Panc1 (cell line): ENCODE results near the gene PARP2.

Source experiments
- POLR2AphosphoS5 ChIP-seq: IDR thresholded peaks from 2 replicates; pipeline ENCODE4 v1.6.1; 2012; ENCODE audit warnings: mild to moderate bottlenecking, low read depth, low read length, moderate library complexity
- SIN3A ChIP-seq: IDR thresholded peaks from 2 replicates; pipeline ENCODE4 v1.6.1; 2012; ENCODE audit warnings: low read depth, mild to moderate bottlenecking, low read length, moderate library complexity, borderline replicate concordance; ENCODE audit not compliant: insufficient read depth
- TCF7L2 ChIP-seq: IDR thresholded peaks from 2 replicates; pipeline ENCODE4 v1.6.1; 2011; ENCODE audit warnings: mild to moderate bottlenecking, low read depth, low read length, inconsistent platforms
- TF ChIP-seq, protein P1 (sequence below): fragments of 450-650 bp; IDR thresholded peaks from 2 replicates; pipeline ENCODE4 v1.5.1; 2017; ENCODE audit warnings: mild to moderate bottlenecking
- TF ChIP-seq, protein P2 (sequence below), 2 experiments: IDR thresholded peaks; 2 replicates each; pipeline ENCODE4 v1.6.1; 2011 to 2012; ENCODE audit warnings: low read depth in 2 of 2, control low read depth in 1 of 2, low read length in 1 of 2, mild to moderate bottlenecking in 1 of 2, moderate library complexity in 1 of 2; ENCODE audit not compliant: insufficient read depth in 1 of 2

DNA sequence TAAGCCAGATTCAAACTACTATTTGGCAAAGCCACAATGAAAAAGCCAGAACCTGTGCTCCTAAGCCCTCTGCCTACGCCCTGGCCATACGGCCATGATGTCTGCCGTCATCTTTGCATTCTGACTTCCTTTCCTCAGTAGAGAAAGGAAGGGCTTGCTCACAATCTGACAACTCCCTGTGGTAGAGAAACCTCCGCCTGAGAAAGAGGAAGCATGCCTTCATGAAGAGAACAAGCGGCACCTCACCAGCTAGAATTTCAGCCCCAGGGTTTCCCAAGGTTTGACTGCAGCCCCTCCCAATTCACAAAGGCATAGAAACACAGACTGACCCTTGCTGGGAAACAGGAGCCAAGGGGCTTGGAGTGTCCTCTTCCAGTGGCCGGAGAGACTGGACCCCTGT, 44.1 kb downstream of the PARP2 start:
- TF ChIP-seq, protein P1, sequence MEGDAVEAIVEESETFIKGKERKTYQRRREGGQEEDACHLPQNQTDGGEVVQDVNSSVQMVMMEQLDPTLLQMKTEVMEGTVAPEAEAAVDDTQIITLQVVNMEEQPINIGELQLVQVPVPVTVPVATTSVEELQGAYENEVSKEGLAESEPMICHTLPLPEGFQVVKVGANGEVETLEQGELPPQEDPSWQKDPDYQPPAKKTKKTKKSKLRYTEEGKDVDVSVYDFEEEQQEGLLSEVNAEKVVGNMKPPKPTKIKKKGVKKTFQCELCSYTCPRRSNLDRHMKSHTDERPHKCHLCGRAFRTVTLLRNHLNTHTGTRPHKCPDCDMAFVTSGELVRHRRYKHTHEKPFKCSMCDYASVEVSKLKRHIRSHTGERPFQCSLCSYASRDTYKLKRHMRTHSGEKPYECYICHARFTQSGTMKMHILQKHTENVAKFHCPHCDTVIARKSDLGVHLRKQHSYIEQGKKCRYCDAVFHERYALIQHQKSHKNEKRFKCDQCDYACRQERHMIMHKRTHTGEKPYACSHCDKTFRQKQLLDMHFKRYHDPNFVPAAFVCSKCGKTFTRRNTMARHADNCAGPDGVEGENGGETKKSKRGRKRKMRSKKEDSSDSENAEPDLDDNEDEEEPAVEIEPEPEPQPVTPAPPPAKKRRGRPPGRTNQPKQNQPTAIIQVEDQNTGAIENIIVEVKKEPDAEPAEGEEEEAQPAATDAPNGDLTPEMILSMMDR = no peak
- TF ChIP-seq, protein P2, sequence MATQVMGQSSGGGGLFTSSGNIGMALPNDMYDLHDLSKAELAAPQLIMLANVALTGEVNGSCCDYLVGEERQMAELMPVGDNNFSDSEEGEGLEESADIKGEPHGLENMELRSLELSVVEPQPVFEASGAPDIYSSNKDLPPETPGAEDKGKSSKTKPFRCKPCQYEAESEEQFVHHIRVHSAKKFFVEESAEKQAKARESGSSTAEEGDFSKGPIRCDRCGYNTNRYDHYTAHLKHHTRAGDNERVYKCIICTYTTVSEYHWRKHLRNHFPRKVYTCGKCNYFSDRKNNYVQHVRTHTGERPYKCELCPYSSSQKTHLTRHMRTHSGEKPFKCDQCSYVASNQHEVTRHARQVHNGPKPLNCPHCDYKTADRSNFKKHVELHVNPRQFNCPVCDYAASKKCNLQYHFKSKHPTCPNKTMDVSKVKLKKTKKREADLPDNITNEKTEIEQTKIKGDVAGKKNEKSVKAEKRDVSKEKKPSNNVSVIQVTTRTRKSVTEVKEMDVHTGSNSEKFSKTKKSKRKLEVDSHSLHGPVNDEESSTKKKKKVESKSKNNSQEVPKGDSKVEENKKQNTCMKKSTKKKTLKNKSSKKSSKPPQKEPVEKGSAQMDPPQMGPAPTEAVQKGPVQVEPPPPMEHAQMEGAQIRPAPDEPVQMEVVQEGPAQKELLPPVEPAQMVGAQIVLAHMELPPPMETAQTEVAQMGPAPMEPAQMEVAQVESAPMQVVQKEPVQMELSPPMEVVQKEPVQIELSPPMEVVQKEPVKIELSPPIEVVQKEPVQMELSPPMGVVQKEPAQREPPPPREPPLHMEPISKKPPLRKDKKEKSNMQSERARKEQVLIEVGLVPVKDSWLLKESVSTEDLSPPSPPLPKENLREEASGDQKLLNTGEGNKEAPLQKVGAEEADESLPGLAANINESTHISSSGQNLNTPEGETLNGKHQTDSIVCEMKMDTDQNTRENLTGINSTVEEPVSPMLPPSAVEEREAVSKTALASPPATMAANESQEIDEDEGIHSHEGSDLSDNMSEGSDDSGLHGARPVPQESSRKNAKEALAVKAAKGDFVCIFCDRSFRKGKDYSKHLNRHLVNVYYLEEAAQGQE (IDR thresholded peaks at IDR 0.05; ENCODE audit: insufficient read depth in 1 of 2, low read depth in 2 of 2, low read length in 1 of 2) = no peak
- no peak for TF ChIP-seq POLR2AphosphoS5
- no peak for TF ChIP-seq TCF7L2
- TF ChIP-seq SIN3A = no peak
